Liver (tissue), 9 donors: Measurements from ENCODE around the gene DYSF. TPM values are rescaled to one million over a fixed set of nuclear protein-coding genes. Genes with fewer than 3 reads are reported as not detected.
A peak's percentile ranks its signal among the peaks of the same experiment; 100 is the strongest.

Experiments
- DNase-seq: peaks from one replicate; pipeline ENCODE4 v3.0.0-alpha.2; 2017; ENCODE audit warnings: low spot score
- H3K27ac ChIP-seq, 2 donors: one replicate each; pipeline ENCODE4 v1.7.0; 2013; ENCODE audit warnings: inconsistent platforms in 2 of 2, low read length in 2 of 2, control low read depth in 1 of 2, low read depth in 1 of 2, mild to moderate bottlenecking in 1 of 2
- H3K27me3 ChIP-seq, 4 donors: one replicate each; pipeline versions ENCODE4 v1.6.1 to v1.7.0; 2013; ENCODE audit warnings: low read length in 3 of 4, inconsistent platforms in 1 of 4, mild to moderate bottlenecking in 1 of 4, moderate library complexity in 1 of 4; ENCODE audit not compliant: control insufficient read depth in 4 of 4, insufficient read depth in 4 of 4
- H3K36me3 ChIP-seq, 4 donors: one replicate each; pipeline versions ENCODE4 v1.6.1 to v1.7.0; 2013; ENCODE audit warnings: low read length in 3 of 4, mild to moderate bottlenecking in 3 of 4, low read depth in 1 of 4, moderate library complexity in 1 of 4; ENCODE audit not compliant: control insufficient read depth in 4 of 4, insufficient read depth in 3 of 4
- H3K4me1 ChIP-seq, 4 donors: one replicate each; pipeline versions ENCODE4 v1.6.1 to v1.7.0; 2013; ENCODE audit warnings: low read length in 3 of 4, mild to moderate bottlenecking in 3 of 4, moderate library complexity in 1 of 4; ENCODE audit not compliant: control insufficient read depth in 4 of 4, insufficient read depth in 4 of 4
- H3K4me3 ChIP-seq, 3 donors: one replicate each; pipeline versions ENCODE4 v1.6.1 to v1.7.0; 2013; ENCODE audit warnings: low read length in 3 of 3, control low read depth in 1 of 3, low read depth in 1 of 3, mild to moderate bottlenecking in 1 of 3
- H3K9ac ChIP-seq, 2 donors: one replicate each; pipeline ENCODE4 v1.7.0; 2013; ENCODE audit warnings: low read length in 2 of 2, mild to moderate bottlenecking in 2 of 2, moderate library complexity in 2 of 2, control low read depth in 1 of 2, low read depth in 1 of 2
- H3K9me3 ChIP-seq, 4 donors: one replicate each; pipeline versions ENCODE4 v1.6.1 to v1.7.0; 2013; ENCODE audit warnings: low read length in 3 of 4; ENCODE audit not compliant: control insufficient read depth in 4 of 4
- ATF3 ChIP-seq: IDR thresholded peaks from 2 replicates; pipeline ENCODE4 v1.6.1; 2016; ENCODE audit warnings: antibody characterized with exemption
- FOXA2 ChIP-seq: IDR thresholded peaks from 2 replicates; pipeline ENCODE4 v1.6.1; 2016; ENCODE audit warnings: antibody characterized with exemption
- GABPA ChIP-seq, 2 donors: IDR thresholded peaks in 1 of 2; conservative IDR thresholded peaks in 1 of 2; 2 replicates each; pipeline ENCODE4 v1.6.1; 2016; ENCODE audit warnings: antibody characterized with exemption in 2 of 2, mild to moderate bottlenecking in 1 of 2, moderate library complexity in 1 of 2
- HNF4G ChIP-seq: IDR thresholded peaks from 2 replicates; pipeline ENCODE4 v1.6.1; 2016; ENCODE audit warnings: antibody characterized with exemption
- JUND ChIP-seq, 2 donors: IDR thresholded peaks; 2 replicates each; pipeline ENCODE4 v1.6.1; 2016; ENCODE audit warnings: antibody characterized with exemption in 2 of 2
- NR2F2 ChIP-seq: IDR thresholded peaks from 2 replicates; pipeline ENCODE4 v1.6.1; 2016; ENCODE audit warnings: antibody characterized with exemption
- RAD21 ChIP-seq, 2 donors: IDR thresholded peaks; 2 replicates each; pipeline ENCODE4 v1.6.1; 2016; ENCODE audit warnings: antibody characterized with exemption in 2 of 2, mild to moderate bottlenecking in 2 of 2
- SP1 ChIP-seq: IDR thresholded peaks from 2 replicates; pipeline ENCODE4 v1.6.1; 2018; ENCODE audit warnings: antibody characterized with exemption, mild to moderate bottlenecking
- TAF1 ChIP-seq: conservative IDR thresholded peaks from 2 replicates; pipeline ENCODE4 v1.6.1; 2016; ENCODE audit warnings: antibody characterized with exemption, mild to moderate bottlenecking
- YY1 ChIP-seq: IDR thresholded peaks from 2 replicates; pipeline ENCODE4 v1.6.1; 2016; ENCODE audit warnings: antibody characterized with exemption, mild to moderate bottlenecking
- ZBTB33 ChIP-seq: IDR thresholded peaks from 2 replicates; pipeline ENCODE4 v1.6.1; 2016; ENCODE audit warnings: antibody characterized with exemption
- WGBS: extraction: QIAGEN DNeasy Blood & Tissue Kit; methylation state at CpG from one replicate; pipeline ENCODE4 v1.1.7; 2013; 5-methylcytosine and 5-hydroxymethylcytosine counted together
- polyA plus RNA-seq, 2 donors: library from polyadenylated mRNA; stranded (reverse) in 1 of 2; unstranded in 1 of 2; fragments of 200-250 nt in 1 of 2; fragments of >200 nt in 1 of 2; fragmentation: Nextera tagmentation in 1 of 2; extraction: Ambion mirVana in 1 of 2; gene quantifications; one replicate each; pipeline versions ENCODE4 v1.2.1 to v1.2.3, GENCODE V29; 2013 to 2015
- total RNA-seq, 2 donors: library from RNA; depleted of rRNA; stranded (reverse); fragments of >200 nt; gene quantifications; one replicate each; pipeline ENCODE4 v1.2.3, GENCODE V29; 2014
- TF ChIP-seq, protein P1 (sequence below): fragments of 150-350 bp; IDR thresholded peaks from 2 replicates; pipeline ENCODE4 v1.5.1; 2017; ENCODE audit warnings: improper control_type of control experiment, low read depth, low read length; ENCODE audit not compliant: missing input control
- TF ChIP-seq, protein P2 (sequence below): IDR thresholded peaks from 2 replicates; pipeline ENCODE4 v1.6.1; 2016; ENCODE audit warnings: antibody characterized with exemption, mild to moderate bottlenecking
- donor health status: healthy.
- donor health status: healthy.
- donor health status: healthy.
- donor health status: healthy.
- donor health status: healthy.

The DYSF gene
- total and polyA plus RNA-seq, 4 donors = 8.5 to 20.8 (median 13.6) TPM

GRCh38 chr2:71545572-71546274, 92.4 kb downstream of the DYSF start:
- H3K4me3 ChIP-seq = no peak overlapping the region
- WGBS = 47% methylated on average over 22 of the region's 22 CpGs
- H3K27ac ChIP-seq = no peak overlapping the region
- H3K27me3 ChIP-seq = no peaks in the 10 kb centered on the region
- peak; percentile 60 for DNase-seq
- no peak for TF ChIP-seq JUND (IDR thresholded peaks at IDR 0.05)
- no peak for TF ChIP-seq SP1
- TF ChIP-seq ZBTB33 = no peak
- TF ChIP-seq, protein P1, sequence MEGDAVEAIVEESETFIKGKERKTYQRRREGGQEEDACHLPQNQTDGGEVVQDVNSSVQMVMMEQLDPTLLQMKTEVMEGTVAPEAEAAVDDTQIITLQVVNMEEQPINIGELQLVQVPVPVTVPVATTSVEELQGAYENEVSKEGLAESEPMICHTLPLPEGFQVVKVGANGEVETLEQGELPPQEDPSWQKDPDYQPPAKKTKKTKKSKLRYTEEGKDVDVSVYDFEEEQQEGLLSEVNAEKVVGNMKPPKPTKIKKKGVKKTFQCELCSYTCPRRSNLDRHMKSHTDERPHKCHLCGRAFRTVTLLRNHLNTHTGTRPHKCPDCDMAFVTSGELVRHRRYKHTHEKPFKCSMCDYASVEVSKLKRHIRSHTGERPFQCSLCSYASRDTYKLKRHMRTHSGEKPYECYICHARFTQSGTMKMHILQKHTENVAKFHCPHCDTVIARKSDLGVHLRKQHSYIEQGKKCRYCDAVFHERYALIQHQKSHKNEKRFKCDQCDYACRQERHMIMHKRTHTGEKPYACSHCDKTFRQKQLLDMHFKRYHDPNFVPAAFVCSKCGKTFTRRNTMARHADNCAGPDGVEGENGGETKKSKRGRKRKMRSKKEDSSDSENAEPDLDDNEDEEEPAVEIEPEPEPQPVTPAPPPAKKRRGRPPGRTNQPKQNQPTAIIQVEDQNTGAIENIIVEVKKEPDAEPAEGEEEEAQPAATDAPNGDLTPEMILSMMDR = peak; percentile 54
- no peak for TF ChIP-seq FOXA2
- TF ChIP-seq ATF3 = no peak
- TF ChIP-seq RAD21 (IDR thresholded peaks at IDR 0.05) = peak; percentile 86 to 93
- TF ChIP-seq YY1 = no peak
- TF ChIP-seq TAF1 = no peak
- TF ChIP-seq HNF4G = no peak
- no peak for TF ChIP-seq NR2F2
- no peaks in the 10 kb centered on the region for H3K36me3 ChIP-seq
- H3K9me3 ChIP-seq = no peaks in the 10 kb centered on the region
- H3K9ac ChIP-seq = no peak overlapping the region
- no peaks in the 10 kb centered on the region for H3K4me1 ChIP-seq

DNA sequence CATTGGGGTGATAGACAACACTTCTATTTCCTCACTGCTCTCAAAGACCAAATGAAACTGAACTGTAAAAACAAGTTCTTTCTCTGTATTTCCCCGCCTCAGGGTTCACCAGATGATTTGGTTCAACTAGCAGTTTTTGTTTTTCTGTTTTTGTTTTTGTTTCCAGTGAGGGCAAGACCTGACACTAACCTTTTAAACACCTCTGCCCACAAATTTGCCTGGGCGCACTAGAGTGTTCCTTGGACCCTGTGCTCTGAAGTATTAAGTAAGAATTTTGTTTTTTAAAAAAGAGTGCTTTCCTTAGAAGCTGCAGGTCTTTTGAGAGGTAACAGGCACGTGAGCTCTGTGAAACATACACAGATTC, 92.9 kb downstream of the DYSF start:
- 59% methylated on average over 3 of the region's 3 CpGs for WGBS
- no peak overlapping the region for H3K4me3 ChIP-seq
- H3K9ac ChIP-seq = no peak overlapping the region
- H3K4me1 ChIP-seq = no peaks in the 10 kb centered on the region
- no peaks in the 10 kb centered on the region for H3K9me3 ChIP-seq
- DNase-seq = no peak
- no peak overlapping the region for H3K27ac ChIP-seq
- TF ChIP-seq, protein P1 = no peak
- no peak for TF ChIP-seq TAF1
- no peak for TF ChIP-seq SP1
- no peak for TF ChIP-seq NR2F2
- no peak for TF ChIP-seq GABPA (IDR thresholded peaks at IDR 0.05 in 1 of 2, conservative IDR thresholded peaks at IDR 0.05 in 1 of 2)
- TF ChIP-seq FOXA2 = no peak
- no peak for TF ChIP-seq JUND (IDR thresholded peaks at IDR 0.05)
- TF ChIP-seq, protein P2, sequence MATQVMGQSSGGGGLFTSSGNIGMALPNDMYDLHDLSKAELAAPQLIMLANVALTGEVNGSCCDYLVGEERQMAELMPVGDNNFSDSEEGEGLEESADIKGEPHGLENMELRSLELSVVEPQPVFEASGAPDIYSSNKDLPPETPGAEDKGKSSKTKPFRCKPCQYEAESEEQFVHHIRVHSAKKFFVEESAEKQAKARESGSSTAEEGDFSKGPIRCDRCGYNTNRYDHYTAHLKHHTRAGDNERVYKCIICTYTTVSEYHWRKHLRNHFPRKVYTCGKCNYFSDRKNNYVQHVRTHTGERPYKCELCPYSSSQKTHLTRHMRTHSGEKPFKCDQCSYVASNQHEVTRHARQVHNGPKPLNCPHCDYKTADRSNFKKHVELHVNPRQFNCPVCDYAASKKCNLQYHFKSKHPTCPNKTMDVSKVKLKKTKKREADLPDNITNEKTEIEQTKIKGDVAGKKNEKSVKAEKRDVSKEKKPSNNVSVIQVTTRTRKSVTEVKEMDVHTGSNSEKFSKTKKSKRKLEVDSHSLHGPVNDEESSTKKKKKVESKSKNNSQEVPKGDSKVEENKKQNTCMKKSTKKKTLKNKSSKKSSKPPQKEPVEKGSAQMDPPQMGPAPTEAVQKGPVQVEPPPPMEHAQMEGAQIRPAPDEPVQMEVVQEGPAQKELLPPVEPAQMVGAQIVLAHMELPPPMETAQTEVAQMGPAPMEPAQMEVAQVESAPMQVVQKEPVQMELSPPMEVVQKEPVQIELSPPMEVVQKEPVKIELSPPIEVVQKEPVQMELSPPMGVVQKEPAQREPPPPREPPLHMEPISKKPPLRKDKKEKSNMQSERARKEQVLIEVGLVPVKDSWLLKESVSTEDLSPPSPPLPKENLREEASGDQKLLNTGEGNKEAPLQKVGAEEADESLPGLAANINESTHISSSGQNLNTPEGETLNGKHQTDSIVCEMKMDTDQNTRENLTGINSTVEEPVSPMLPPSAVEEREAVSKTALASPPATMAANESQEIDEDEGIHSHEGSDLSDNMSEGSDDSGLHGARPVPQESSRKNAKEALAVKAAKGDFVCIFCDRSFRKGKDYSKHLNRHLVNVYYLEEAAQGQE = no peak
- H3K36me3 ChIP-seq = no peaks in the 10 kb centered on the region
- H3K27me3 ChIP-seq = no peaks in the 10 kb centered on the region
